Breast epithelium (tissue), 3 donors: ENCODE data around the gene SLFN13.

Experiments used
- CTCF ChIP-seq, 3 donors: fragments of 450-650 bp; IDR thresholded peaks; one replicate each; pipeline ENCODE4 v1.5.1; 2016 to 2017; ENCODE audit warnings: antibody characterized with exemption in 3 of 3, mild to moderate bottlenecking in 3 of 3, moderate library complexity in 3 of 3
- POLR2AphosphoS5 ChIP-seq, 3 donors: sonication (generic); formaldehyde crosslinking; IDR thresholded peaks; one replicate each; pipeline ENCODE4 v1.6.1; 2017; ENCODE audit warnings: antibody characterized with exemption in 3 of 3

- TF ChIP-seq CTCF (IDR thresholded peaks at IDR 0.05), result no peak
- no peak for TF ChIP-seq POLR2AphosphoS5 (IDR thresholded peaks at IDR 0.05)
These were observed 10.1 kb downstream of the SLFN13 start for GRCh38 chr17:35438433-35438832.
